WERI-Rb-1 (cell line): ENCODE data around the gene AJAP1.
"Not testable (repeated sequence)": the region's sequence is repeated elsewhere in the genome, so short reads cannot be mapped to it uniquely, and the experiment has no call there.

Experiments used
- DNase-seq: peaks from one replicate; pipeline ENCODE4 v3.0.0-alpha.2; 2020
- H3K27ac ChIP-seq: fragments of 250-450 bp; sonication (Bioruptor Pico); 2 replicates; pipeline ENCODE4 v1.5.1; 2020; ENCODE audit warnings: mild to moderate bottlenecking, moderate library complexity
- H3K27me3 ChIP-seq: fragments of 250-450 bp; sonication (Bioruptor Pico); 2 replicates; pipeline ENCODE4 v1.5.1; 2021; ENCODE audit warnings: mild to moderate bottlenecking, low read depth, moderate library complexity; ENCODE audit not compliant: insufficient read depth, severe bottlenecking
- H3K36me3 ChIP-seq: fragments of 250-450 bp; sonication (Bioruptor Pico); 2 replicates; pipeline ENCODE4 v1.5.1; 2020; ENCODE audit warnings: mild to moderate bottlenecking, moderate library complexity
- H3K4me3 ChIP-seq: 2 replicates; pipeline ENCODE4 v1.5.1; 2011; ENCODE audit warnings: low read depth, mild to moderate bottlenecking, control low read depth, low read length
- H3K9me3 ChIP-seq: fragments of 250-450 bp; sonication (Bioruptor Pico); 2 replicates; pipeline ENCODE4 v1.5.1; 2021; ENCODE audit warnings: mild to moderate bottlenecking, moderate library complexity; ENCODE audit not compliant: severe bottlenecking
- CTCF ChIP-seq: IDR thresholded peaks from 2 replicates; pipeline ENCODE4 v1.5.1; 2011; ENCODE audit warnings: low read depth, mild to moderate bottlenecking, control low read depth, inconsistent platforms, low read length

Gene AJAP1

GRCh38 chr1:4662723-4663122 is 8.3 kb downstream of the AJAP1 start:
- Histone ChIP-seq H3K27ac (no peak overlapping the region), H3K36me3 (no peaks in the 10 kb centered on the region), H3K27me3 (peaks cover 84% of the 10 kb centered on the region), H3K4me3 (no peak overlapping the region), H3K9me3 (no peaks in the 10 kb centered on the region)
- DNase-seq: no peak
- TF ChIP-seq CTCF: no peak

DNA sequence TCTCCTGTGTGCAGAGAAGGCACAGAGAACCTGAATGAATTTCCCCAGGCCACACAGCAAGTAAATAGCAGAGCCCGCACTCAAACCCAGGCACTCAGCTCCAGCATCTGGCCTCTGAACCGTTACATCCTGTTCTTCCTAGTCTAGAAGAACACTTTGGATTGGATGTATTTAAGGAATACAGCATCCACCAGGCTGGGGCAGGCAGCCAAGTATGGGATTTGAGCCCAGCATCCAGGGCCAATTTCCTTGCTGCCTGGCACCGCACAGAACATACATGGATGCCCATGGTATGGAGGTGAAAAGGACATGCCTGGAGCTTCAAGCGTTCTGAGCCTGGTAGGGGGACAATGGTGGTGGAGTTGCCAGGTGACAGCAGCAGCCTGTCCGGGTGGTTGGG is 9.7 kb downstream of the AJAP1 start:
- no peaks in the 10 kb centered on the region for H3K36me3 ChIP-seq
- no peak for DNase-seq
- H3K4me3 ChIP-seq: no peak overlapping the region
- H3K9me3 ChIP-seq: no peaks in the 10 kb centered on the region
- peaks cover 78% of the 10 kb centered on the region for H3K27me3 ChIP-seq
- H3K27ac ChIP-seq: no peak overlapping the region
- TF ChIP-seq CTCF: no peak

DNA sequence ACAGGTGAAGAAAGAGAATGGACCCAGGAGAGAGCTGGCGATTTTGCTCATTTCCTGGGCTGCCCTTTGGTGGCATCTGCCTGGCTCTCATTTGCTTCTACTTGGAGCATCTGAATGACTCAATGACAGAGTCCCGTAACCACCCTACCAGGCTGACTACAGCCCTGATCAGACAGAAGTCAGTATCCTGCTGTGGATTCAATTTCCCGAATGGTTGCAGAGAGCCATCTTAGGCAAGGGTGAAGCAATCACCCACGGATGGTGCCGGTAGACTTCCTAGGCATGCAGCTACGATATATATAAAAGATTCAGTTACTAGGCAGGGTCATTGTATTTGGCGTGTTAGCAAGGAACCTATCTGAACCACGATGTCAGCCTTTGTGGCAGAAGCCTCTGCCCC is 10.2 kb downstream of the AJAP1 start:
- Histone ChIP-seq H3K9me3 (no peaks in the 10 kb centered on the region), H3K27me3 (peaks cover 78% of the 10 kb centered on the region), H3K27ac (no peak overlapping the region), H3K4me3 (no peak overlapping the region), H3K36me3 (no peaks in the 10 kb centered on the region)
- DNase-seq: no peak
- no peak for TF ChIP-seq CTCF

DNA sequence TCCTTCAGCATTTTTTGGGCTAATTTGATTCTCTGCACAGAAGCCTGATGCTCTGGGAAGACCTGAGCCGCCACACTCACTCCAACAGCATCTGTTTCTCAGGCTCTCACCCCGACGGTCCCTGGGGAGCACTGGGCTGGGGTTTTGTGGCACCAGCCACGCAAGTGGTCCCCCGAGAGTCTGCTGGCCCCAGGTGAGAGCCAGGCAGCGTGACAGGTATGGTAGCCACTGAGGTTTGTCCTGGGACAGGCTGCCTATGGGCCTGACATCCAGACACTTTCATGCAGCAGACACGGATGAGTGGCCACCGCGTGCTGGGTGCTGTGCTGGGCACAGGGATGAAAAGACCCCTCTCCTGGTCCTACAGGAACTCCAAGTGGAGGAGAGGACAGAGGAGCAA is 11.0 kb downstream of the AJAP1 start:
- H3K27ac ChIP-seq: no peak overlapping the region
- H3K27me3 ChIP-seq: peaks cover 71% of the 10 kb centered on the region
- H3K36me3 ChIP-seq: no peaks in the 10 kb centered on the region
- DNase-seq: no peak
- H3K4me3 ChIP-seq: no peak overlapping the region
- TF ChIP-seq CTCF: no peak
- no peaks in the 10 kb centered on the region for H3K9me3 ChIP-seq

GRCh38 chr1:4666683-4667082 is 12.3 kb downstream of the AJAP1 start:
- DNase-seq, H3K27ac ChIP-seq: not testable (repeated sequence)

DNA sequence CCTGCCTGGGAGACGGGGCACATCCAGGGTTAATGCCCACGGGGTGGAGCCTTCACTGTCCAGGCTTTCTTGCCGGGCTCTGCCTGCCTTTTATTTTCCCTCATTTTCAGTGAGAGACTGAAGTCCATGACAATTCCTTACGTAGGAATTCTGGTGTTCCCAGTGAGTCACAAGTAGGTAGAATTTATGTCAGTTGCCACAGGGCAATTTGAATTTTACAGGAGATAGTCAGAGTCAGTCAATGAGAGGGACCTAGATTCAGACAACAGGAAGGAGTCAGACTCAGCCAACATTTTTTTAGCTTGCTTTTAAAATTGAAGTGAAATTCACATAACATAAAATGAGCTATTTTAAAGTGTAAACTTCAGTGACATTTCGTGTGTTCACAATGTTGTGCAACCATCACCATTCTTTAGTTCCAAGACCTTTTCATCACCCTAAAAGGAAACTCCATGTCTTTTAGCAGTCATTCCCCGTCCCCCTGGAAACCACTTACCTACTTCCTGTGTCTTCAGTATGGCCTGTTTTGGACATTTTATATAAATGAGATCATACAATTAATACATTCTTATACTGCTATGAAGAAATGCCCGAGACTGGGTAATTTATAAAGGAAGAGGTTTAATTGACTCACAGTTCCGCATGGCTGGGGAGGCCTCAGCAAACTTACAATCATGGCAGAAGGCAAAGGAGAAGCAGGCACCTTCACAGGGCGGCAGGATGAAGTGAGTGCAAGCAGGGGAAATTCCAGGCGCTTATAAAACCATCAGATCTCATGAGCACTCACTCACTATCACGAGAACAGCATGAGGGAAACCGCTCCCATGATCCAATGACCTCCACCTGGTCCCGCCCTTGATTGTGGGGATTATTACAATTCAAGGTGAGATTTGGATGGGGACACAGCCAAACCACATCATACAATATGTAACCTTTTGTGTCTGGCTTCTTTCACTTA is 14.6 kb downstream of the AJAP1 start:
- Histone ChIP-seq H3K4me3 (no peak overlapping the region), H3K27me3 (peaks cover 42% of the 10 kb centered on the region), H3K27ac (no peak overlapping the region), H3K9me3 (no peaks in the 10 kb centered on the region), H3K36me3 (no peaks in the 10 kb centered on the region)
- no peak for DNase-seq
- TF ChIP-seq CTCF: no peak

More at GRCh38 chr1:4666683-4667082, 12.3 kb downstream of the AJAP1 start:
- not testable (repeated sequence) for H3K9me3 ChIP-seq, H3K4me3 ChIP-seq, H3K36me3 ChIP-seq
- peaks cover 59% of the 10 kb centered on the region for H3K27me3 ChIP-seq
